ENCODE measurements around the gene CARD11. TPM values are rescaled to one million over a fixed set of nuclear protein-coding genes. Genes with fewer than 3 reads are reported as not detected.

CARD11 gene
- total RNA-seq, 1 donor from 2014 or later, result 1.7 TPM

DNA sequence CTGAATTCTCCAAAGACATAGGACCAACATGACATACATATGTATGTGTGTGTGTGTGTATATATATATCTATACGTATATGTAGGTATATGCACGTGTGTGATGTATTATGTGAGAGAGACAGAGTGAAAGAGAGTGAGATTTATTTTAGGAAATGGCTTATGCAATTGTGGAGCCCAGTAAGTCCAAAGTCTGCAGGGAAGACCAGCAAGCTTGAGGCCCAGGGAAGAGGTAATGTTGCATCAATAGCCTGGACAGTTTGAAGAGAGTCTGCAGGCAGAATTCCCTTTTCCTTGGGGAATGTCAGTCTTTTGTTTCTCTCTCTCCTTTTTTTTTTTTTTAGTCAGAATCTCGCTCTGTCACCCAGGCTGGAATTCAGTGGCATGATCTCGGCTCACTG lies 33.0 kb upstream of the CARD11 start:
- no peak for TF ChIP-seq CTCF (IDR thresholded peaks at IDR 0.05)
- Mint-ChIP-seq H3K9me3 (ENCODE audit: low read depth) (peaks cover 12% of the 10 kb centered on the region), H3K27ac (ENCODE audit: unreplicated experiment) (no peak overlapping the region), H3K36me3 (ENCODE audit: low read depth) (no peaks in the 10 kb centered on the region), H3K4me3 (ENCODE audit: unreplicated experiment) (no peak overlapping the region), H3K27me3 (ENCODE audit: low read depth) (peaks cover 5% of the 10 kb centered on the region), H3K4me1 (ENCODE audit: low read depth) (no peaks in the 10 kb centered on the region)
- DNase-seq (ENCODE audit: low spot score), result no peak

DNA sequence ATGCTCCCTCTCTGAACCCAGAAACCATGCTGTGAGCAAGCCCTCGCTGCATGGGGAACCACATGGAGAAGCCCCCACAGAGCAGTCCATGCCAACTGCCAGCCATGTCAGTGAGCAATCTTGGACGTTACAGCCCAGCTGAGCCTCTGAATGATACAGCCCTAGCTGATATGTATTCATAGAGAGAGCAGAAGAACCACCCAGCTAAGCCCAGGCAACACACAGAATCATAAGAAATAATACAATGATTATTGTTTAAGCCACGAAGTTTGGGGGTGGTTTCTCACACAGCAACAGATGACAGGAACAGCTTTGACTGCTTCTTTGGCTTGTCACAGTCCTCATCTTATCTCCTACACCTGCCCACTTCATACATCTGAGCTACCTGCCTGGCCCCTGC lies 32.5 kb upstream of the CARD11 start:
- no peak for TF ChIP-seq CTCF (IDR thresholded peaks at IDR 0.05)
- no peaks in the 10 kb centered on the region for H3K4me1 Mint-ChIP-seq (ENCODE audit: low read depth)
- H3K4me3 Mint-ChIP-seq (ENCODE audit: unreplicated experiment), result no peak overlapping the region
- H3K9me3 Mint-ChIP-seq (ENCODE audit: low read depth), result peaks cover 12% of the 10 kb centered on the region
- H3K27ac Mint-ChIP-seq (ENCODE audit: unreplicated experiment), result no peak overlapping the region
- H3K36me3 Mint-ChIP-seq (ENCODE audit: low read depth), result no peaks in the 10 kb centered on the region
- H3K27me3 Mint-ChIP-seq (ENCODE audit: low read depth), result peaks cover 5% of the 10 kb centered on the region
- DNase-seq (ENCODE audit: low spot score), result no peak

GRCh38 chr7:3075441-3075840 lies 31.8 kb upstream of the CARD11 start:
- peaks cover 18% of the 10 kb centered on the region for H3K9me3 Mint-ChIP-seq (ENCODE audit: low read depth)
- H3K4me1 Mint-ChIP-seq (ENCODE audit: low read depth), result no peaks in the 10 kb centered on the region

GRCh38 chr7:3074459-3074821 lies 30.8 kb upstream of the CARD11 start:
- Mint-ChIP-seq H3K27ac (ENCODE audit: unreplicated experiment) (no peak overlapping the region), H3K9me3 (ENCODE audit: low read depth) (peaks cover 18% of the 10 kb centered on the region), H3K27me3 (ENCODE audit: low read depth) (peaks cover 5% of the 10 kb centered on the region), H3K4me1 (ENCODE audit: low read depth) (no peaks in the 10 kb centered on the region), H3K36me3 (ENCODE audit: low read depth) (no peaks in the 10 kb centered on the region), H3K4me3 (ENCODE audit: unreplicated experiment) (no peak overlapping the region)
- no peak for DNase-seq (ENCODE audit: low spot score)
- no peak for TF ChIP-seq CTCF (IDR thresholded peaks at IDR 0.05)

More at GRCh38 chr7:3075441-3075840, 31.8 kb upstream of the CARD11 start:
- no peak for TF ChIP-seq CTCF (IDR thresholded peaks at IDR 0.05)
- DNase-seq (ENCODE audit: low spot score), result no peak
- no peak overlapping the region for H3K4me3 Mint-ChIP-seq (ENCODE audit: unreplicated experiment)
- no peaks in the 10 kb centered on the region for H3K36me3 Mint-ChIP-seq (ENCODE audit: low read depth)
- H3K27me3 Mint-ChIP-seq (ENCODE audit: low read depth), result peaks cover 5% of the 10 kb centered on the region
- no peak overlapping the region for H3K27ac Mint-ChIP-seq (ENCODE audit: unreplicated experiment)

GRCh38 chr7:3073763-3074458 lies 30.2 kb upstream of the CARD11 start:
- H3K36me3 Mint-ChIP-seq (ENCODE audit: low read depth), result no peaks in the 10 kb centered on the region
- H3K27me3 Mint-ChIP-seq (ENCODE audit: low read depth), result peaks cover 6% of the 10 kb centered on the region
- no peak for DNase-seq (ENCODE audit: low spot score)
- no peak overlapping the region for H3K4me3 Mint-ChIP-seq (ENCODE audit: unreplicated experiment)
- H3K4me1 Mint-ChIP-seq (ENCODE audit: low read depth), result no peaks in the 10 kb centered on the region
- peaks cover 18% of the 10 kb centered on the region for H3K9me3 Mint-ChIP-seq (ENCODE audit: low read depth)
- H3K27ac Mint-ChIP-seq (ENCODE audit: unreplicated experiment), result no peak overlapping the region
- no peak for TF ChIP-seq CTCF (IDR thresholded peaks at IDR 0.05)

Measured in chondrocyte (in vitro differentiated cells).